ENCODE measurements around the gene FAM168A. TPM values are rescaled to one million over a fixed set of nuclear protein-coding genes. Genes with fewer than 3 reads are reported as not detected.

FAM168A gene
- total and polyA plus RNA-seq, 4 donors = 4.8 to 14.6 (median 9.1) TPM

- Histone ChIP-seq H3K36me3 (ENCODE audit: control insufficient read depth in 4 of 4, insufficient read depth in 3 of 4, low read depth in 1 of 4, low read length in 3 of 4) (peaks cover 0 to 23% (median 8%) of the 10 kb centered on the region in 4 donors), H3K27me3 (ENCODE audit: control insufficient read depth in 4 of 4, insufficient read depth in 4 of 4, low read length in 3 of 4) (no peaks in the 10 kb centered on the region), H3K9ac (ENCODE audit: low read depth in 1 of 2, low read length in 2 of 2) (no peak overlapping the region), H3K27ac (ENCODE audit: low read depth in 1 of 2, low read length in 2 of 2) (no peak overlapping the region), H3K9me3 (ENCODE audit: control insufficient read depth in 4 of 4, low read length in 3 of 4) (no peaks in the 10 kb centered on the region), H3K4me3 (ENCODE audit: low read depth in 1 of 3, low read length in 3 of 3) (no peak overlapping the region), H3K4me1 (ENCODE audit: control insufficient read depth in 4 of 4, insufficient read depth in 4 of 4, low read length in 3 of 4) (no peaks in the 10 kb centered on the region)
- DNase-seq (ENCODE audit: low spot score) = no peak
- no peak for TF ChIP-seq YY1 (IDR thresholded peaks at IDR 0.05)
- TF ChIP-seq HNF4A (conservative IDR thresholded peaks at IDR 0.05) = no peak
- TF ChIP-seq MAX (IDR thresholded peaks at IDR 0.05) = no peak
- no peak for TF ChIP-seq GABPA (IDR thresholded peaks at IDR 0.05 in 1 of 2, conservative IDR thresholded peaks at IDR 0.05 in 1 of 2)
- TF ChIP-seq FOXA2 (IDR thresholded peaks at IDR 0.05) = no peak
- TF ChIP-seq, protein P1, sequence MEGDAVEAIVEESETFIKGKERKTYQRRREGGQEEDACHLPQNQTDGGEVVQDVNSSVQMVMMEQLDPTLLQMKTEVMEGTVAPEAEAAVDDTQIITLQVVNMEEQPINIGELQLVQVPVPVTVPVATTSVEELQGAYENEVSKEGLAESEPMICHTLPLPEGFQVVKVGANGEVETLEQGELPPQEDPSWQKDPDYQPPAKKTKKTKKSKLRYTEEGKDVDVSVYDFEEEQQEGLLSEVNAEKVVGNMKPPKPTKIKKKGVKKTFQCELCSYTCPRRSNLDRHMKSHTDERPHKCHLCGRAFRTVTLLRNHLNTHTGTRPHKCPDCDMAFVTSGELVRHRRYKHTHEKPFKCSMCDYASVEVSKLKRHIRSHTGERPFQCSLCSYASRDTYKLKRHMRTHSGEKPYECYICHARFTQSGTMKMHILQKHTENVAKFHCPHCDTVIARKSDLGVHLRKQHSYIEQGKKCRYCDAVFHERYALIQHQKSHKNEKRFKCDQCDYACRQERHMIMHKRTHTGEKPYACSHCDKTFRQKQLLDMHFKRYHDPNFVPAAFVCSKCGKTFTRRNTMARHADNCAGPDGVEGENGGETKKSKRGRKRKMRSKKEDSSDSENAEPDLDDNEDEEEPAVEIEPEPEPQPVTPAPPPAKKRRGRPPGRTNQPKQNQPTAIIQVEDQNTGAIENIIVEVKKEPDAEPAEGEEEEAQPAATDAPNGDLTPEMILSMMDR (IDR thresholded peaks at IDR 0.05; ENCODE audit: low read depth, low read length, missing input control) = no peak
- 95% methylated on average over 5 of the region's 5 CpGs for WGBS
These were observed 194.4 kb downstream of the FAM168A start for GRCh38 chr11:73403541-73403940.

- Histone ChIP-seq H3K36me3 (ENCODE audit: control insufficient read depth in 4 of 4, insufficient read depth in 3 of 4, low read depth in 1 of 4, low read length in 3 of 4) (peaks cover 0 to 23% (median 7%) of the 10 kb centered on the region in 4 donors), H3K9ac (ENCODE audit: low read depth in 1 of 2, low read length in 2 of 2) (no peak overlapping the region), H3K27ac (ENCODE audit: low read depth in 1 of 2, low read length in 2 of 2) (no peak overlapping the region), H3K27me3 (ENCODE audit: control insufficient read depth in 4 of 4, insufficient read depth in 4 of 4, low read length in 3 of 4) (no peaks in the 10 kb centered on the region), H3K4me3 (ENCODE audit: low read depth in 1 of 3, low read length in 3 of 3) (no peak overlapping the region), H3K4me1 (ENCODE audit: control insufficient read depth in 4 of 4, insufficient read depth in 4 of 4, low read length in 3 of 4) (no peaks in the 10 kb centered on the region), H3K9me3 (ENCODE audit: control insufficient read depth in 4 of 4, low read length in 3 of 4) (no peaks in the 10 kb centered on the region)
- WGBS = 93% methylated on average over 1 of the region's 1 CpG
- TF ChIP-seq HNF4A (conservative IDR thresholded peaks at IDR 0.05) = no peak
- no peak for TF ChIP-seq HNF4G (IDR thresholded peaks at IDR 0.05)
- TF ChIP-seq FOXA1 (IDR thresholded peaks at IDR 0.05) = no peak
- TF ChIP-seq, protein P1 (IDR thresholded peaks at IDR 0.05; ENCODE audit: low read depth, low read length, missing input control) = no peak
- DNase-seq (ENCODE audit: low spot score) = no peak
These were observed 195.1 kb downstream of the FAM168A start for GRCh38 chr11:73402834-73403185.

DNA sequence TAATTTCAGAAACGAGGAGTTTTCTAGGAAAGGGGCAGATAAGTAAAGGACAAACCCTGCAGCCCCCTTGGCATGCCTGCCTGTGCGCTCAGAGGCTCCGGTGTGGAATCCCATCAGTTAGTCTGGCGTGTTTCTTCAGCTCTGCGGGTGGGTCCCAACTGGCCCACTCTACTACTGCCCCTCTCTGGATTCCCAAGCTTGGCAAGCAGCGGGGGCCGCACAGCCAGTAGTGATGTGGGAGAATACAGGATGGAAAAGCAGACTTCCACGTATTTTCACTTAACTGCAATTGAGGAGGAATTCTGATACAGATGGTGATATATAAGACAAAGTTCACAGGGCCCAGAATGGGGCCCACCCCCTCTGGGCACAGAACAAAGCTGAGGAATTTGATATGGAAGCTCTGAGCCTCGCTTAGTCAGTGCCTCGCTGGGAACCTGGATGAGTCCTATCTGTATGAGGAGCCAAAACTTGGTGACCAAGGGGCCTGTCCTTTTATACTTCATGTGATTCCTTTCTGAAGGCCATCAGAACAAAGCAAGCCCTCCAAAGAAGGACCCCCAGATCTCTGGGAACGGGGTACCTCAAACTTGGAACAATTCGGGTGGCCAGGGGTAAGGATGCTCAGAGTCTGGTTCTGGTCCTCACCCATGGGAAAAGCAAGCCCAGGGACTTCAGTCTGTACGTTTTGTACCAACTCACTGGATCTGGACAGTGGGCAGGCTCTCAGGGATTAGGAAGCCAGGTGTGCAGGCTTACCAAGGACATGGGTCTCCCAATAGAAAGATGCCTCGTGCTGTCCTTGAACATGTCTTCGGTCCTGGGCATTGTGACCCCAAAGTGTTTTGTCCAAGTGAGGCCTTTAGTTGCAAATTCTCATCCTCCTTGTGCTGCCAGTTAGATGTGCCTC lies 195.7 kb downstream of the FAM168A start:
- no peaks in the 10 kb centered on the region for H3K4me1 ChIP-seq (ENCODE audit: control insufficient read depth in 4 of 4, insufficient read depth in 4 of 4, low read length in 3 of 4)
- no peak overlapping the region for H3K9ac ChIP-seq (ENCODE audit: low read depth in 1 of 2, low read length in 2 of 2)
- no peak for DNase-seq (ENCODE audit: low spot score)
- no peaks in the 10 kb centered on the region for H3K27me3 ChIP-seq (ENCODE audit: control insufficient read depth in 4 of 4, insufficient read depth in 4 of 4, low read length in 3 of 4)
- no peaks in the 10 kb centered on the region for H3K9me3 ChIP-seq (ENCODE audit: control insufficient read depth in 4 of 4, low read length in 3 of 4)
- WGBS = 95% methylated on average over 15 of the region's 15 CpGs
- H3K27ac ChIP-seq (ENCODE audit: low read depth in 1 of 2, low read length in 2 of 2) = no peak overlapping the region
- no peak overlapping the region for H3K4me3 ChIP-seq (ENCODE audit: low read depth in 1 of 3, low read length in 3 of 3)
- peaks cover 0 to 17% (median 5%) of the 10 kb centered on the region in 4 donors for H3K36me3 ChIP-seq (ENCODE audit: control insufficient read depth in 4 of 4, insufficient read depth in 3 of 4, low read depth in 1 of 4, low read length in 3 of 4)
- no peak for TF ChIP-seq EGR1 (IDR thresholded peaks at IDR 0.05; ENCODE audit: low read depth in 2 of 2)
- TF ChIP-seq HNF4A (conservative IDR thresholded peaks at IDR 0.05) = no peak
- no peak for TF ChIP-seq SP1 (IDR thresholded peaks at IDR 0.05)
- no peak for TF ChIP-seq FOXA1 (IDR thresholded peaks at IDR 0.05)
- TF ChIP-seq, protein P2, sequence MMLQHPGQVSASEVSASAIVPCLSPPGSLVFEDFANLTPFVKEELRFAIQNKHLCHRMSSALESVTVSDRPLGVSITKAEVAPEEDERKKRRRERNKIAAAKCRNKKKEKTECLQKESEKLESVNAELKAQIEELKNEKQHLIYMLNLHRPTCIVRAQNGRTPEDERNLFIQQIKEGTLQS (IDR thresholded peaks at IDR 0.05) = no peak
- no peak for TF ChIP-seq RXRA (IDR thresholded peaks at IDR 0.05)
- no peak for TF ChIP-seq REST (IDR thresholded peaks at IDR 0.05)
- TF ChIP-seq HNF4G (IDR thresholded peaks at IDR 0.05) = no peak
- TF ChIP-seq MAX (IDR thresholded peaks at IDR 0.05) = no peak
- TF ChIP-seq, protein P1 (IDR thresholded peaks at IDR 0.05; ENCODE audit: low read depth, low read length, missing input control) = no peak
- TF ChIP-seq YY1 (IDR thresholded peaks at IDR 0.05) = no peak
- TF ChIP-seq JUND (IDR thresholded peaks at IDR 0.05) = no peak

Measured in liver (tissue), 9 donors.